HuH-7 (cell line): ENCODE measurements around the gene C17orf100.
A peak's percentile ranks its signal among the peaks of the same experiment; 100 is the strongest.

ENCODE experiments used
- DNase-seq: peaks from one replicate; pipeline ENCODE4 v3.0.0; 2011; ENCODE audit warnings: low spot score

C17orf100 gene

GRCh38 chr17:6651354-6651918 lies at the start of gene C17orf100, which contains the start of gene MED31:
Gene C17orf100, plus strand, starts transcription at chr17:6651762. Its CDS starts 152 bp downstream, at chr17:6651914.
Gene MED31, minus strand, starts transcription at chr17:6651605. Its CDS starts 77 bp downstream, at chr17:6651528.
- peak; percentile 93 for DNase-seq

DNA sequence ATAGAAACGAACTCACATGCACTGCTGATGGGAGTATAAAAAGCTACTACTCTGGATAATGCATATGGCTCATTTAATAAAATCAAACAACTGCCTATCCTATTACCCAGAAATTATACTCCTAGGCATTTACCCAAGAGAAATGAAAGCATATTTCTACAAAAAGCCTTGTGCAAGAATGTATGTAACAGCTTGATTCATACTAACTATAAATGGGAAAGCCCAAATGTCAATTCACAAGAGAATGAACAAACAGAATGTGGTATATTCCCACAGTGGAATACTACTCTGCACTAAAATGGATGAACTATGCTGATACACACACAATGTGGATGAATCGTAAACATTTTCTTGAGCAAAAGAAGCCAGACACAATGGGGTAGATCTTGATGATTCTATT lies 49.4 kb upstream of the C17orf100 start:
- no peak for DNase-seq

GRCh38 chr17:6603744-6604325 lies 47.7 kb upstream of the C17orf100 start:
- no peak for DNase-seq

DNA sequence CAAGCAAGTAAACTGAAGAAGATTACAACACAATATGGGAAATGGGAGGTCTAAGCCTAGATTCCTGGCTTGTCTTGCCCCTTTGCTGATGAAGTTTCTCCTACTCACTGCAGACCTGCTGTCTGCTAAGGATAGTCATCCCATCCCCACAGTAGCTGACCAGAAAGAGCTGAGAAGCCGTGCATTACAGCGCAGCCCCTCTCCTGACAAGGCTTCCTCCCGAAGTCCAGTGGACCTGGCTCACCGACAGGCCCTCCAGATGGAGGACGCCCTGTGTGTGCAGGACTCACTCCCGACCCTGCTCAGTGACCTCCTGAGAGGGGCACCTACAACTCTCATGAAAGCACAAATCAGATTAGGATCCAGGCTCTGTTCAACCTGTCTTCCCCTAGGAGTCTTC lies 46.4 kb upstream of the C17orf100 start:
- no peak for DNase-seq

DNA sequence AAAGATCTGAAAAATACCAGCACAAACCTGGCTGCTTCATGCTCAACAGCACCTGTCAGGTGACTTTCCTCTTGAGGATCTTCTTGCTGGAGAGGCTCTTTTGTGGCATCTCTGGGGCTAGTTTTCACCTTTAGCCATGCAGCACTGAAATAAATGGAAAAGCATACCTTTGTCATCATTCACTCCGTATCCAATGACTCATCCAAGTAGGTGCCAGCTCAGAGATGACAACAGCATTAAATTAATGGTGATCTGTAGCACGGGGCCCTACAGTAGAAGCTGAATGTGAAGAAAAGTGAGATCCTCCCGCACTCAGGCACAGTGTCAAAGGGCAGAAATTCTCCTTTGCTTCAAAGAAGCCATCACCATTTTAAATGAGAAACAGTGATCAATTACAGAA lies 43.2 kb upstream of the C17orf100 start:
- DNase-seq, result no peak

DNA sequence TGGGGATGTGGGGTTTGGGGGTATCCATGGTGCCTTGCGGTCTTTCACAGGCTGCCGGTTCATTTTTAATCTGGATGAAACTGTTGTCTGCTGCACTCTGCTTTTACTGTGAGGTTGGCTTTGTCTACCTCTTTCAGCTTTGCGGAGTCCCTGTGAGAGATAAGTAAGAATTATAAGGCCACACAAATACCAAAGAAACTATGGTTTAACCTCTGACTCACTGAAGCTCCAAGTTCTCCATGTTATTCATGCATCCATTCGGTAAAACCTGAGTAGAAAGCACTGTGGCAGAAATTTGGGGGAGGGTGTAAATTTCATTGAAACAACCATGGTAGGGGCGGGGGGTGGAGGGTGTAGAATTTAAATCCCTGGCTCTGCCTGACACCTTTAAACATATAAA lies 41.6 kb upstream of the C17orf100 start:
- DNase-seq, result no peak

DNA sequence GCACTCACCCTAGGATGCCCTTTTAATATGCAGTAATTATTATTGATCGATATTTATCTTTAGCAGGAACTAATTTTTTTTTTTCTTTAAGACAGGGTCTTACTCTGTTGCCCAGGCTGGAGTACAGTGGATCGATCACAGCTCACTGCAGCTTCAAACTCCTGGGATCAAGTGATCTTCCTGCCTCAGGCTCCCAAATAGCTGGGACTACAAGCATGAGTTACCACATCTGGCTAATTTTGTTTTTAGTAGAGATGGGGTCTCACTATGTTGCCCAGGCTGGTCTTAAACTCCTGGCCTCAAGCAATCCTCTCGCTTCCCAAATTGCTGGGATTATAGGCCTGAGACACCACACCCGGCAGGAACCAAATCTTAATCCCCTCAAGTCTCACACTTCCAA lies 40.3 kb upstream of the C17orf100 start:
- no peak for DNase-seq

DNA sequence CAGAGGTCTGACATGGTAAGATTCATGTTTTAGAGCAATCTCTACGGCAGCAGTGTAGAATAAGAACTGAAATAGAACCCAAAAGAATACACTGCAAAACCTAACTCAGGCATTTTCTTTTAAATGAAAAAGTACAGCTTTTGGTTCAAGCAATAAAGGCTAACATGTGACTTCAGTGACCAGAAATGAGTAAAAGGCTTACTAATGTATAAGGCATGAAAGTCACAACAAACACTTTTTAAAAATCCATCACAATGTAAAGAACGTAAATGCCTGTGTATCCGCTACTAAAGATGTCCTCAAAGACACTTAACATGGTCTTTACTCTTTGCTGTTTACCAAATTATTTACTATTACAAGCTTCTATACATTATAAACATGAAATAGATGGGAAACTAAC lies 27.6 kb upstream of the C17orf100 start:
- no peak for DNase-seq

DNA sequence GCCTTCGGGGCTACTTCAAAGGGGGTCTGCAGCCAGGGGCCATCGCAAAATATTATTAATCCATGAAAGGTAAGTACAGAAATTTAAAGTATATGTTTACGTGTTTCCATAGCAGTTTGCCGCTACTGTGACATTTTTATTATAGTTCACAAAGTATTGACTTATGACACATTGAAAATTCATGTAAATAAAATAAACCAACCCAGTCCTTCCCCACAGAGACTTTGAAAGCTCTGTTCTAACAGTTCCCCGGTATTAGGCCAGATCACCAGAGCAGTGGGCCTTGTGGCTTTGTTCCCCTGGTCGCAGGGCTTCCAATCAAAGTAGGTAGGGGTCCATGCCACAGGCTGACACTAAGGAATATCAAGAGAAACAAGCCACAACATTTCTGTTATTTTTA lies 24.9 kb upstream of the C17orf100 start:
- no peak for DNase-seq

- no peak for DNase-seq
Observed at GRCh38 chr17:6627019-6627418, 24.5 kb upstream of the C17orf100 start.

DNA sequence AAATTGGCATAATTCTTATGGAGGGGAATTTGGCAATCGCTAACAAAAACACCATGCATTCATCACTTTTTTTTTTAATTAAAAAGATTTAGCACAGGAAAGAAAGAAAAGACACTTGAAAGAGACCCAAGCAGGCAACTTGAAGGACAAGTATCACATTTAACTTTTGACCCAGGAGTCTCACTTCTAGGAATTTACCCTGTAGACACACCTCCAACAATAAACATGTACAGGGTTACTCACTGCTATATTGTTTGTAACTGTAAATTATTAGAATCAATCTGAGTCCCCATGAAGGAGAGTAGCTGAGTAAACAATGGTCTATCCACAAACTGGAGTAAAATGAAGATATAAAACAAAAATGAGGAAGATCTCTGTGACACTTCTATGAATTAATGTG lies 21.2 kb upstream of the C17orf100 start:
- DNase-seq, result no peak

- no peak for DNase-seq
Observed at GRCh38 chr17:6632530-6632929, 19.0 kb upstream of the C17orf100 start.

DNA sequence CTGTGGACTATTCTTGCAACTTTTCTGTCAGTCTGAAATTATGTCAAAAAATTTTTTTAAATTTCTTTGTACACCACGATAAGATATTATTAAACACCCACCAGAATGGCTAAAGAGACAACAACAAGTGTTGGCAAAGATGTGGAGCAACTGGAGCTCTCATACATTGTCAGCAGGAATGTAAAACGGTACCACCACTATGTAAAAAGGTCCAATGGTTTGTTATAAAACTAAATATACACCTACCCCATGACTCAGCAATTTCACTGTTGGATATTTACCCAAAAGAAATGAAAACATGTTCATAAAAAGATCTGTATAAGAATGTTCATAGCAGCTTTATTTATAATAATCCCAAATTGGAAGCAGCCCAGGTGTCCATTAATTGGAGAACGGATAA lies 18.3 kb upstream of the C17orf100 start:
- DNase-seq, result no peak

DNA sequence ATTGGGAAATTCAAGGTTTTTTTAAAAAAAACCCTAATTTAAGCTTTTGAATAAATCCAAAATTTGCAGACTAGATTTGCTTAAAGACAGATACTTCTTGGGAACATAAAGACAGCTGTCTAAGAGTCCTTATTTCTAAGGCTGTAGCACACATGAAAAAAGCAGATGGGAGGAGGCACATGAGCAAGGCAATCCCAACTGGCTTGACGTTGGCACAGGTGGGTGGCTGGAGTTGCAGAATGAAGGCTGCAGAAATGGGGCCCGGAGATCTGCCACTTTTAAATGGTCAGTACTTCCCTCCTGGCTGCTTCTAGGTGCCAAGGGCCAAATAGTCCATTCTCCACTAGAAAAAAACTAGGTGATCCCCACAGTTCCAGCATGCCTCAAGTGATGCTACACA lies 15.5 kb upstream of the C17orf100 start:
- DNase-seq, result no peak

- no peak for DNase-seq
Observed at GRCh38 chr17:6636616-6637457, 14.7 kb upstream of the C17orf100 start.

GRCh38 chr17:6637458-6637840 lies 14.1 kb upstream of the C17orf100 start:
- DNase-seq, result no peak

DNA sequence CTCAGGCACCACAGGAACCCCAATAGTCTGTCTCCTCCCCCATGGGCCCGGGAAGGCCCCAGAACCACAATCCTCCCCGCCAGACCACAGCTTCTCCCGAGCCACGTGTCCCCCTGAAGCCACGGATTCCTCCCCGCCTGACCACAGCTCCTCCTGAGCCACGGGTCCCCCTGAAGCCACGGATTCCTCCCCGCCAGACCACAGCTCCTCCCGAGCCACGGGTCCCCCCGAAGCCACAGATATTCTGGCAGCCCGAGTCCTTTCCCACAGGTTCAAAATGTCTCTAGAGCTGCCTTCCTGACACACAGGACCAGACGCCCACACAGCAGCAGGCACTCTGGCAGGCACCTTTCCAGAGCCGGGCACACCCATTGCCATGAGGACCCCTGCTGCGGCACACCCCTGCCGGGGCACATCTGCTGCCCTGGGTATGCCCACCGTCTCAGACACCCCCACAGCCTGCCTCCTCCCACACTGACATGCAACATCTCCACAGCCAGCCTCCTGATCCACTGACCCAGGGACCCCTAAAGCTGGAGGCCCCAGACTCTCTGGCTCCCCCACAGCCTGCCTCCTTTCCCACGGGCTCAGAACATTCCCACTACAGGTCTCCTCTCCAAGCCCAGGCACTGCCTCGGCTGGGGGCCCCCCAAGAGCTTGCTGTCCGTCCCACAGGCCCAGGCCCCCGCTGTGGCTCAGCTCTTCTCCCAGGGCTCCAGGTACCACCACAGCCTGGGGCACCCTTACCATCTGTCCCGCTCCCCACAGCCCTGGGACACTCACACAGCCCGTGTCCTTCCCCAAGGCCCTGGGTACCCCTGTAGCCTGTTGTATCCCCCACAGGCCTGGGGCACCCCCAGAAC lies 13.3 kb upstream of the C17orf100 start:
- no peak for DNase-seq

DNA sequence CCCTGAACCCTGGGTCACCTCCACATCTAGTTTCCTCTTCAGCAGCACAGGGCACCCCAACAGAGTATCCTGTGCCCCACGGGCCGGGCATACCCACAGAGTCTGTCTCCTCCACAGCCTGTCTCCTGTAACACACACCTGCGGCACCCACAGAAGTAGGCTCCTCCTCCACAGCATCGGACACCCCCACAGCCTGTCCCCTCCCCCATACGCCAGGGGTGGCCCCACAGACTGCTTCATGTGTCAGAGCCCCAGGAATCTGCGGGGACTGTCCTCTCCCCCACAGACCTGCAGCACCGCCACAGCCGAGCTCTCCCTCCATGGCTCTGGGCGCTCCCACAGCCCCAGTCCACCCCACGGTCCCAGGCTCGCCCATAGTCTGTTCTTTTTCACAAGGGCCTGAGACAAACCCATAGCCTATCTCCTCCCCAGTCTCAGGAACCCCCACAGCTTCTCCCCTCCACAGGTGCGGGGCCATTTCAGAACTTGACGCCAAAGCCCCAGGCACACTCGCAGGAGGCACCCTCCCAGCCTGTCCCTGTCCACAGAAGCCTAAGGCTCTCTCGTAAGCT lies 12.5 kb upstream of the C17orf100 start:
- no peak for DNase-seq

DNA sequence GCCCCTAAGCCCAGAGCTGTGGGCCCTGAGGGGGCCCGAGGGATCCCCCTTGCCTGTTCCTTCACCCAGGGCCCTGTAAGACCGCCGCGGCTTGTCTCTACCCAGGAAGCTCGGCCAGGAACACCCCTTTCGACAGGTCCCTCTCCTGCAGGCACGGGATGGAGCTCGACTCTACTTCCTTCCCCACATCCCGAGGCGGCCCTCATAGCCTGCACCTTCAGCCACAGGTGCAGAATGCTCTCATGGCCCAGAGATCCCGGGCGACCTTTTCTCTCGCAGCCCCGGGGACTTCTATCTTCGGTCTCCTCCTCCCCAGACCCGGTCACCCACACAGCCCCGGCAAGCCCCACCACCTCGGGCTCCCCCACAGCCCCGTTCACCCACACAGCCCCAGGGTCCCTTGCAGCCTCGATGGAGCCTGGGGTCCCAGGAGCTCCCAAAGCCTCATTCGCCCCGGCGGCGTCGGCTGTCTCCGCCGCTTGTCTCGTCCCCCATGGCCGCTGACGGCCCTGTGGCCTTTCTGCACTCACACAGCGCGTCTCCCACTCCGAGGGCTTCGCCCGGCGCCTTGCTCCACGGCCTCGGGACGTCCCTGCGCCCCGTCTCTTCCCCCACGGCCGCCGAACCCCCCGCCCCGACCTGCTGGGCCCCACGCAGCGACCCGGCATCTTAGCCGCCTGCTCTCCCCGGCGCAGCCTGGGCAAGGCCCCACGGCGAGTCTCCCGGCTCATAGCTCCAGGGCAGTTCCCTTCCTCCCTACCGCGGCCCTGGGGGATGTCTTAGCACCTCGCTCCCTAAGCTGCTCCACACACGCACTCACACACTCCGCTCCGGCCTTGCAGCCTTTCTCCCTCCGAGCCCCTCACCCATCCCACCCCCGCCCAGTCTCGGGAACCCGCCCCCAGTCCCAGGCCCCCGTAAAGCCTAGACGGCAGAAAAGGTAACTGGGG lies 11.7 kb upstream of the C17orf100 start:
- DNase-seq, result no peak

GRCh38 chr17:6640536-6641246 lies 10.9 kb upstream of the C17orf100 start, which contains the start of the genes KIAA0753 and TXNDC17:
Gene KIAA0753, minus strand, starts transcription at chr17:6640711. Its CDS starts 5,608 bp downstream, at chr17:6635103.
Gene TXNDC17, plus strand, starts transcription at chr17:6641060. Its CDS starts 23 bp downstream, at chr17:6641083.
- DNase-seq, result peak; percentile 77
